Stimulated activated CD4-positive, alpha-beta T cell treated with anti-CD3 and anti-CD28 coated beads, Interleukin-1b, Interleukin-23, amount 100 ng/mL, for 4 hours (primary cell): Measurements from ENCODE around the gene SNX25.
A peak's percentile ranks its signal among the peaks of the same experiment; 100 is the strongest.
"Not testable (repeated sequence)": the region's sequence is repeated elsewhere in the genome, so short reads cannot be mapped to it uniquely, and the experiment has no call there.

Experiments
- DNase-seq, 2 donors: peaks; one replicate each; pipeline ENCODE4 v3.0.0-alpha.2; 2020; ENCODE audit warnings: low read depth in 2 of 2

Gene SNX25

GRCh38 chr4:185209031-185209851 is at the start of gene SNX25:
TSS of gene SNX25 (plus strand) at chr4:185209598. CDS start at chr4:185209827, 229 bp downstream.
- DNase-seq, result peak; percentile 80 to 89

- DNase-seq, result no peak
Measured at GRCh38 chr4:185165605-185166063, 43.8 kb upstream of the SNX25 start.

GRCh38 chr4:185167234-185167633 is 42.2 kb upstream of the SNX25 start:
- DNase-seq, result no peak

GRCh38 chr4:185171373-185172071 is 37.9 kb upstream of the SNX25 start:
- DNase-seq, result no peak

GRCh38 chr4:185179488-185179887 is 29.9 kb upstream of the SNX25 start:
- no peak for DNase-seq

GRCh38 chr4:185182239-185182638 is 27.2 kb upstream of the SNX25 start:
- no peak for DNase-seq

- peak; percentile 38 to 76 for DNase-seq
Measured at GRCh38 chr4:185183622-185184281, 25.6 kb upstream of the SNX25 start.

- DNase-seq, result no peak
Measured at GRCh38 chr4:185186769-185187168, 22.6 kb upstream of the SNX25 start.

- no peak for DNase-seq
Measured at GRCh38 chr4:185189606-185190305, 19.6 kb upstream of the SNX25 start.

GRCh38 chr4:185190306-185190856 is 19.0 kb upstream of the SNX25 start:
- no peak for DNase-seq

- no peak for DNase-seq
Measured at GRCh38 chr4:185192059-185192458, 17.3 kb upstream of the SNX25 start.

- no peak for DNase-seq
Measured at GRCh38 chr4:185194924-185195888, 14.2 kb upstream of the SNX25 start.

GRCh38 chr4:185196437-185196836 is 13.0 kb upstream of the SNX25 start:
- no peak for DNase-seq

GRCh38 chr4:185198189-185198588 is 11.2 kb upstream of the SNX25 start:
- DNase-seq, result not testable (repeated sequence)

- no peak for DNase-seq
Measured at GRCh38 chr4:185201977-185202962, 7.1 kb upstream of the SNX25 start.

- DNase-seq, result no peak
Measured at GRCh38 chr4:185202984-185203485, 6.4 kb upstream of the SNX25 start.

- peak; percentile 76 for DNase-seq
Measured at GRCh38 chr4:185203486-185204237, 5.7 kb upstream of the SNX25 start, which contains the start of gene CFAP97. TSS of gene CFAP97 (minus strand) at chr4:185204000. CDS start at chr4:185191196, 12,804 bp downstream.
